ENCODE data around the gene SLC25A19. TPM values are rescaled to one million over a fixed set of nuclear protein-coding genes. Genes with fewer than 3 reads are reported as not detected.
A peak's percentile ranks its signal among the peaks of the same experiment; 100 is the strongest.
"Not testable (repeated sequence)": the region's sequence is repeated elsewhere in the genome, so short reads cannot be mapped to it uniquely, and the experiment has no call there.

The SLC25A19 gene
- total RNA-seq, 2 donors from 2014 or later, result 8.8 to 10.2 TPM

DNA sequence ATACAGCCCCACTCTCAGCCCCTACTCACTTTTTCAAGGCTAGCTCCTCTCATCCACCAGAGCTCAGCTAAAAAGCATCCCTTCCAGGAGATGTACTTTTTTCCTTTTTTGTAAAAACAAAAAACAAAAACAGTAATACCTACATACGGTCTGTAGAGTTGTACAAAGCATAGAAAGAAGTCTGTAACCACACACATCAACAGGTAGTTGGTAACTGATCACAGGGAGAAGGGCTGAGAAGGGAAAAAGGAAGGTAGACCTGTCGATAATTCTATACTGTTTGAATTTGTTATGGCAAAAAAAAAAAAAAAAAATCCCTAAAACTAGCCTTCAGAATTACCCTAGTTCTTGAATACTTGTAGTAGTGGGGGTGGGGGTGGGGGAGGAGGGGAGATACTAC lies 874 bp downstream of the SLC25A19 start:
- no peaks in the 10 kb centered on the region for H3K9me3 ChIP-seq
- peak overlapping the region; percentile 48 to 85 for H3K4me3 ChIP-seq
- peaks cover 14% of the 10 kb centered on the region for H3K36me3 ChIP-seq
- no peak for DNase-seq (ENCODE audit: low spot score)
- H3K27ac ChIP-seq, result peak overlapping the region; percentile 89 to 92
- H3K4me1 ChIP-seq, result peaks cover 0 to 7% of the 10 kb centered on the region in 2 donors
- no peak for TF ChIP-seq CTCF (IDR thresholded peaks at IDR 0.05)
- no peaks in the 10 kb centered on the region for H3K27me3 ChIP-seq

- Histone ChIP-seq H3K9me3 (no peaks in the 10 kb centered on the region), H3K4me3 (no peak overlapping the region), H3K4me1 (peaks cover 0 to 7% of the 10 kb centered on the region in 2 donors), H3K27ac (no peak overlapping the region), H3K27me3 (no peaks in the 10 kb centered on the region), H3K36me3 (peaks cover 20% of the 10 kb centered on the region)
- no peak for DNase-seq (ENCODE audit: low spot score)
- TF ChIP-seq CTCF (IDR thresholded peaks at IDR 0.05), result no peak
These were observed 2.0 kb downstream of the SLC25A19 start for GRCh38 chr17:75287221-75287620.

- no peaks in the 10 kb centered on the region for H3K27me3 ChIP-seq
- no peak for DNase-seq (ENCODE audit: low spot score)
- peaks cover 0 to 7% of the 10 kb centered on the region in 2 donors for H3K4me1 ChIP-seq
- no peak overlapping the region for H3K4me3 ChIP-seq
- no peak overlapping the region for H3K27ac ChIP-seq
- peaks cover 24% of the 10 kb centered on the region for H3K36me3 ChIP-seq
- no peaks in the 10 kb centered on the region for H3K9me3 ChIP-seq
- TF ChIP-seq CTCF (IDR thresholded peaks at IDR 0.05), result no peak
These were observed 4.1 kb downstream of the SLC25A19 start for GRCh38 chr17:75285123-75285522.

DNA sequence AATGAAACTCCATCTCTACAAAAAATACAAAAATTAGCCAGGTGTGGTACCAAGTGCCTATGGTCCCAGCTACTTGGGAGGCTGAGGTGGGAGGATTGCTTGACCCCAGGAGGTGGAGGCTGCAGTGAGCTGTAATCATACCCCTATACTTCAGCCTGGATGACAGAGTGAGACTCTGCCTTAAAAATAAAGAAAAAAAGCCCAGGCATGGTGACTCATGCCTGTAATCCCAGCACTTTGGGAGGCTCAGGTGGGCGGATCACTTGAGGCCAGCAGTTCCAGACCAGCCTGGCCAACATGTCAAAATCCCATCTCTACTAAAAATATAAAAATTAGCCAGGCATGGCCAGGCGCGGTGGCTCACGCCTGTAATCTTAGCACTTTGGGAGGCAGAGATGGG lies 9.0 kb downstream of the SLC25A19 start:
- not testable (repeated sequence) for H3K4me1 ChIP-seq; H3K27me3 ChIP-seq; DNase-seq (ENCODE audit: low spot score); H3K27ac ChIP-seq; H3K4me3 ChIP-seq; H3K9me3 ChIP-seq
- H3K36me3 ChIP-seq, result peaks cover 15% of the 10 kb centered on the region

- H3K27me3 ChIP-seq, result no peaks in the 10 kb centered on the region
- H3K9me3 ChIP-seq, result no peaks in the 10 kb centered on the region
- H3K4me1 ChIP-seq, result peaks cover 0 to 5% of the 10 kb centered on the region in 2 donors
- peaks cover 9% of the 10 kb centered on the region for H3K36me3 ChIP-seq
- no peak overlapping the region for H3K27ac ChIP-seq
- no peak for TF ChIP-seq CTCF (IDR thresholded peaks at IDR 0.05)
- no peak overlapping the region for H3K4me3 ChIP-seq
- DNase-seq (ENCODE audit: low spot score), result no peak
These were observed 11.6 kb downstream of the SLC25A19 start for GRCh38 chr17:75277664-75278071.

DNA sequence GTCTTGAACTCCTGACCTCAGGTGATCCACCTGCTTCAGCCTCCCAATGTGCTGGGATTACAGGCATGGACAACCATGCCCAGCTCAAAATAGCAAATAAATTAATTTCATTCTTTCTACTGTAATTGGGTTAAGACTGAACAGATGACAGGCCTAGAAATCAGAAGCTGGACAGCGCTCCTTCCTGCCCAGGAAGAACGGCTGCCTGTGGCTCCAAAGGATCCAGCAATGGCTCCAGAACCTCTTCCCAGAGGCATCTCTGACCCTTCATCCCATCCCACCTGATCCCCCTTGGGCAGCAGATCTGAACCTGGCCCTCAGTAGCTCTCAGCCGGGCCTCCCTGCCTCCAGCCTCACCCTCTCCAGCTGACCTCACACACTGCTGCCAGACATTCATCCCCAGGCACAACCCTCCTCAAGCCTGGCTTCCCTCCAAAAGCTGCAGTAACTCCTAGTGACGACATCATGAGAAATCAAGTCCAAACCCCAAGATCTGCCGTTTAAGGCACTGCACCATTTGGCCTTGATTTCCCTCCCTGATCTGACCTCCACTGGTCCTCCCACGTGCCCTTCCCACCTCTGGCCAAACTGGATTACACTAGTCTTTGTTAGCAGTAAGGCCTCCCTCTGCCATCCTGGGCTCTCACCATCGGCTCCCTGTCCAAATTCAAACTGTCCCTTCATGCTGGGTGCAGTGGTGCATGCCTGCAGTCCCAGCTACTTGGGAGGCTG lies 15.1 kb downstream of the SLC25A19 start:
- DNase-seq (ENCODE audit: low spot score), result no peak
- no peak overlapping the region for H3K27ac ChIP-seq
- no peak overlapping the region for H3K4me3 ChIP-seq

More for the DNA sequence above, 15.1 kb downstream of the SLC25A19 start:
- no peaks in the 10 kb centered on the region for H3K27me3 ChIP-seq
- H3K36me3 ChIP-seq, result peaks cover 6% of the 10 kb centered on the region
- peaks cover 0 to 28% of the 10 kb centered on the region in 2 donors for H3K4me1 ChIP-seq
- no peaks in the 10 kb centered on the region for H3K9me3 ChIP-seq
- no peak for TF ChIP-seq CTCF (IDR thresholded peaks at IDR 0.05)

Measured in right atrium auricular region (tissue), 2 donors.